ENCODE measurements around the gene KLHDC9. TPM values are rescaled to one million over a fixed set of nuclear protein-coding genes. Genes with fewer than 3 reads are reported as not detected.
"Not testable (repeated sequence)": the region's sequence is repeated elsewhere in the genome, so short reads cannot be mapped to it uniquely, and the experiment has no call there.

Gene KLHDC9
- total RNA-seq, 2 donors from 2014 or later, result 10.1 to 11.1 TPM

- intact Hi-C loops (cut with DNase I, micrococcal nuclease), result no loop called here
- no peak for ATAC-seq
- DNase-seq, result peak in 1 of 2 donors; percentile 10
These were observed 7.1 kb upstream of the KLHDC9 start for GRCh38 chr1:161091093-161091492.

- no peak for DNase-seq
- no peak for ATAC-seq
- intact Hi-C loops (cut with DNase I, micrococcal nuclease), result no loop called here
These were observed 6.2 kb upstream of the KLHDC9 start for GRCh38 chr1:161091796-161092507.

DNA sequence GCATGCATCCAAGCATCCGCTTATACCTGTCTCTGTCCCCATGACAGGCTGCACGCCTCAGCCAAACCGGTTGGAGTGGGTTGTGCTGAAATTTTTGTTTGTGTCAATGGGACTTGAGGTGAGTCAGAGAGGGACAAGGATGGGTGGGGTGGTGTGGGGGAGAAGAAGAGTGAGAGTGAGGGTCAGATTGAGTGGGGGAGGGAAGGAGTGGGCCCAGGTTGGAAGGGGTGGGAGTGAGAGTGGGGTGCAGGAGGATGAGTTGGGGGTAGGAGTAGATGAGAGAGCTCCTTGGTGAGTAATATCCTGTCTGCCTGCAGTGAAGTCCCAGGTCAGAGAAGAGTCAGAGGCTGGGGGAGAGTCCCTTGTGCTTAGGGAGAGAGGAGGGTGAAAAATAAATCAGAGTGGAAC, 5.5 kb upstream of the KLHDC9 start:
- intact Hi-C loops (cut with DNase I, micrococcal nuclease), result no loop called here
- ATAC-seq (no peak), DNase-seq (peak in 1 of 2 donors; percentile 19)

DNA sequence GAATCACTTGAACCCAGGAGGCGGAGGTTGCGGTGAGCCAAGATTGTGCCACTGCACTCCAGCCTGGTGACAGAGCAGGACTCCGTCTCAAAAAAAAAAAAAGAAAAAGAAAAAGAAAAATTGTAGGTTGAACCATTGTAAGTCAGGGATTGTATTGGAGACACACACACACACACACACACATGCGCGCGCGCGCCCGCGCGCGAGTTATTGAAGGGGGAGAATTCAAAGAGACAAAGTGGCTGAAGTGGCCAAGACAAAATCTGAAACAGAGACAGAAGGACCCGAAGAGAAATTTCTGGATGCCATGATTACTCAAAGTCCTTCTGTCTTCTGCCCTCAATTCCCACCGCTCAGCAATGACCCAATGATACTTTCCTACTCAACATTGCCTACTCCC, 3.7 kb upstream of the KLHDC9 start:
- ATAC-seq, result no peak
- DNase-seq, result no peak
- intact Hi-C loops (cut with DNase I, micrococcal nuclease), result no loop called here

- ATAC-seq (no peak), DNase-seq (no peak)
- intact Hi-C loops (cut with DNase I, micrococcal nuclease), result no loop called here
These were observed 2.9 kb upstream of the KLHDC9 start for GRCh38 chr1:161095230-161095629.

- DNase-seq (no peak), ATAC-seq (no peak)
- intact Hi-C loops (cut with DNase I, micrococcal nuclease), result no loop called here
These were observed 2.1 kb upstream of the KLHDC9 start for GRCh38 chr1:161096015-161096414.

GRCh38 chr1:161096530-161096929, 1.6 kb upstream of the KLHDC9 start:
- intact Hi-C loops (cut with DNase I, micrococcal nuclease), result no loop called here
- ATAC-seq (no peak), DNase-seq (peak in 1 of 2 donors; percentile 18)

GRCh38 chr1:161099090-161099802, 1.1 kb downstream of the KLHDC9 start:
- ATAC-seq, result no peak
- intact Hi-C loops (cut with DNase I, micrococcal nuclease), result no loop called here
- peak in 1 of 2 donors; percentile 22 for DNase-seq

DNA sequence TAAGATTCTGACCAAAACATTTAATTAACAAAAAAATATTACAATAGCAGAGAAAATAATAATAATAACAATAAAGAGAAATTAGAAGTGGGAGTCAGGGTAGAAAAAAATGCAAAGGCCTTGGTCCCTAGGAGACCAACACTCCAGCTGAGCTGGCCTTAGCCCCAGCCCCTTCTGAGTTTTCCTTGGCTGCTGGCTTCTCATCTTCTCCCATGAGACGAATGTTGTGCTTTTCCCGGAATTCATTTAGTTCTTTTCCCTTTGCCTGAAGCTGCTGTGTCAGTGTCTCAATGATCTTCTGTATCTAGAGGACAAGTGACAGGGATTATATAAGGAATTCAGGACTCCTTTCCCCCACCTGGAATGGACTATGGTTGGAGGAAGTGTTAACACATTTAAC, 2.4 kb downstream of the KLHDC9 start:
- ATAC-seq (no peak), DNase-seq (no peak)
- intact Hi-C loops (cut with DNase I, micrococcal nuclease), result no loop called here

DNA sequence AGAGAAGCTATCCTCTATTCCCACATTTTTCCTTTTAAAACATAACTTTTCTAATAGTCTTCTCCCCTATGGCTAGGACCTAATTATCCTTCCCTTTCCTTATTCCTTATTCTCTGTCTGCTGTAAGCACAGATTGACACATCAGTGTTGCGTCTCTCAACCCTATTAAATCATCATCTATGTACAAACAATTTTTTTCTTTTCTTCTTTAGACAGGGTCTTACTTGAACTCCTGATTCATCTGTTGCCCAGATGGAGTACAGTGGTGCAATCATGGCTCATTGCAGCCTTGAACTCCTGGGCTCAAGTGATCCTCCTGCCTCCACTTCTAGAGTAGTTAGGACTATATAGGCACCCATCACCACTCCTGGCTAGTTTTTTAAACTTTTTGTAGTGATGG, 8.3 kb downstream of the KLHDC9 start:
- intact Hi-C loops (cut with DNase I, micrococcal nuclease), result no loop called here
- DNase-seq (no peak), ATAC-seq (no peak)

GRCh38 chr1:161111117-161111516, 13.0 kb downstream of the KLHDC9 start:
- ATAC-seq (no peak), DNase-seq (no peak)
- intact Hi-C loops (cut with DNase I, micrococcal nuclease), result no loop called here

DNA sequence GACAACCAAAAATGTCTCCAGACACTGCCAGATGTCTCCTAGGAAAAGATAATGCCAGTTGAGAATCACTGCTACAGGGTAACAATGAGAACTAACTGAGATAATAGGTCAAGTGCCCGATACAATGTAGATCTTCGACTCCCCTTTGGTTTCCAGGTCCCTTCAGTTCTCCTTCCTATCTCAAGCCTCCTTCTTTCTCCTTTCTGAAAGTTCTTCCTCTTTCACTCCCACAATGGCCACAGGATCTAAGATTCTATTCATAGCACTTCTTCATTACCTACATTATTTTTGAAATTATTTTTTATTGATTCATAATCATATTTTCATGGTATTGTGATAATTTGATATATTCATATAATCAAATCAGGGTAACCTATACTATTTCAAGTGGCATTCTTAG, 13.4 kb downstream of the KLHDC9 start:
- DNase-seq (no peak), ATAC-seq (no peak)
- intact Hi-C loops (cut with DNase I, micrococcal nuclease), result no loop called here

DNA sequence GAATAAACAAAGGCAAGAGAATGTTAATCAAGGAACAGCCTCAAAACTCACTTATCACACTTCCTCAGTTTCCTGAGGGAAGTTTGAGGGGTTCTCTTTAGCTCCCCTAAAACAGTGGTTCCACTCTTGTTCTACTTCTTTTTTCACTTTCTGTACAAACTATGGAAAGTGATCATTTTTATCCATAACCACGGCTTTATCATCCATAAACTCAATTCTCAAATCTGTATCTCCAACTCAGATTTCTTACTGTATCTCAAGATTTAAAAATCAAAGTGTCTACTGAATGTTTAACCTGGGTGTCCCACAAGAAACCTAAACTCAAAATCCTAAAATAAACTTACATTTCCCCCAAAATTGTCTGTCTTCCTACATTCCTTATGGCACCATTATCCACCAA, 15.8 kb downstream of the KLHDC9 start:
- no peak for DNase-seq
- no peak for ATAC-seq
- intact Hi-C loops (cut with DNase I, micrococcal nuclease), result no loop called here

- ATAC-seq (no peak), DNase-seq (no peak)
- intact Hi-C loops (cut with DNase I, micrococcal nuclease), result no loop called here
These were observed 16.4 kb downstream of the KLHDC9 start for GRCh38 chr1:161114556-161114955.

- intact Hi-C loops (cut with DNase I, micrococcal nuclease), result no loop called here
- ATAC-seq, result no peak
- no peak for DNase-seq
These were observed 17.1 kb downstream of the KLHDC9 start for GRCh38 chr1:161115132-161115711.

GRCh38 chr1:161115961-161116360, 17.8 kb downstream of the KLHDC9 start:
- intact Hi-C loops (cut with DNase I, micrococcal nuclease); DNase-seq; ATAC-seq: not testable (repeated sequence)

DNA sequence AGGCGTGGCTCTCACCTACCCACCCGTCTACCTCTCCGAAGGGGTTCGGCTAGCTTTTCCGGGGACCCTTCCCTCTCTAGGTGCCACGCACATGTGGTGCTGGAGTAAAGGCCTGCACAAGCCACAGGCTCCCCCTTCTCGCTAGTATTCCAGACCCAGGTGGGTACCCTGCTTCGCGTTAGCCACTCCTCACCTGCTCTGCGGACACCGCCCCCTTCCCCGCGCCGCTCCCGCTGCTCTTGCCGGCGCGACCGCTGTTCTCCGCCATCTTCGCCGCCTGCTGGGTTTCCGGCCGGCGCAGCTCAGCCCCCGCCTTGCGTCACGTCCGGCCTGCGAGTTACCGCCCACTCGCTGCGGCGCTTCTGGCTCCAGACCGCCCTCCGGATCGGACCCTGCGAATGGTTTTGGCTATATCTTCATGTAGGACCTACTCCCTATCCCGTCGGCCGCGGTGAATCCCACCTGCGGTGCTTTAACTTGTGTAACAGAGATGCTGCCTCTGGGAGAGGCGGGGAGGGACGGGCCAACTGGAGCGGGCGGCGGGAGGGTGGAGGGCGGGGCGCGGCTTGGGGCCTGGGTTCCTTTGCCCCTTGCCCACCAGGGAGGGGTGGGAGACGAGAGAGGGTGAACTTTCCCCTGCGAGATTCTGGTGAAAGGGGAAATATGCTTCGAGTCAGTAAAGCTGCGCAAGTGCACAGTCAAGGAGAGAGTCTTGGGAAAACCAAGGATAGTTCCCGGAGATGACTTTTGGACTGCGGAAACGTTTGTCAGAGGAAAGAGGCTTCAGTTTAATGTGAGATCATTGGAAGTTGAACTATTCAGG, 19.8 kb downstream of the KLHDC9 start, which contains the start of the genes NIT1 and PFDN2:
Gene NIT1 (plus strand): TSS at position 347 of the 823 bp plus-strand sequence. CDS start 72 bp downstream, at position 419.
Gene PFDN2 (minus strand): TSS at position 279 of the 823 bp plus-strand sequence. CDS start 11 bp downstream, at position 268.
- intact Hi-C loops (cut with DNase I, micrococcal nuclease), result no loop called here
- ATAC-seq, result peak; percentile 82
- peak; percentile 87 to 91 for DNase-seq

DNA sequence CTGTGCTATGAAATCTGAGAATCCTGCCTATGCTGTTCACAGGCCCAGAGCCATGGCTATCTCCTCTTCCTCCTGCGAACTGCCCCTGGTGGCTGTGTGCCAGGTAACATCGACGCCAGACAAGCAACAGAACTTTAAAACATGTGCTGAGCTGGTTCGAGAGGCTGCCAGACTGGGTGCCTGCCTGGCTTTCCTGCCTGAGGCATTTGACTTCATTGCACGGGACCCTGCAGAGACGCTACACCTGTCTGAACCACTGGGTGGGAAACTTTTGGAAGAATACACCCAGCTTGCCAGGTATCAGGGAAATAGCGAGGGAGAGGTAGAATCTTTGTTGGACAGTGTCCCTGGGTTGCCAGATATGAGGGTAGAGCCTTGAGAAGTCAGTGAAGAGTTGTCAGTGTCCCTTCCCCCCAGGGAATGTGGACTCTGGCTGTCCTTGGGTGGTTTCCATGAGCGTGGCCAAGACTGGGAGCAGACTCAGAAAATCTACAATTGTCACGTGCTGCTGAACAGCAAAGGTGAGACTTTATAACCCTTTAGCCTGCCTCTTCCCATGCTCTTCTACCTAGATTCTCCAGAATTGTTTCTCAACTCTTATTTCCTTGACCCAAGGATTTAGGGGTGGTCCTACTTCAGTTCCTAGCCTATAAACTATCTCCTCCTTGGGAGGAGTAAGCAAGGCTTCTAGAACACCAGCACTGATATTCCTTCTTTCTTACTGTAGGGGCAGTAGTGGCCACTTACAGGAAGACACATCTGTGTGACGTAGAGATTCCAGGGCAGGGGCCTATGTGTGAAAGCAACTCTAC, 21.1 kb downstream of the KLHDC9 start:
- intact Hi-C loops (cut with DNase I, micrococcal nuclease), result no loop called here
- DNase-seq, result peak; percentile 50 to 65
- peak; percentile 55 for ATAC-seq

Data from left colon (tissue), 2 donors.